ENCODE measurements around the gene RBM33. TPM values are rescaled to one million over a fixed set of nuclear protein-coding genes. Genes with fewer than 3 reads are reported as not detected.

RBM33 gene
- total and polyA plus RNA-seq, 2 of the 13 experiments (the other 11 are each of a cell fraction or from before 2014, with no cell fraction given): 12.4 to 28.9 TPM

DNA sequence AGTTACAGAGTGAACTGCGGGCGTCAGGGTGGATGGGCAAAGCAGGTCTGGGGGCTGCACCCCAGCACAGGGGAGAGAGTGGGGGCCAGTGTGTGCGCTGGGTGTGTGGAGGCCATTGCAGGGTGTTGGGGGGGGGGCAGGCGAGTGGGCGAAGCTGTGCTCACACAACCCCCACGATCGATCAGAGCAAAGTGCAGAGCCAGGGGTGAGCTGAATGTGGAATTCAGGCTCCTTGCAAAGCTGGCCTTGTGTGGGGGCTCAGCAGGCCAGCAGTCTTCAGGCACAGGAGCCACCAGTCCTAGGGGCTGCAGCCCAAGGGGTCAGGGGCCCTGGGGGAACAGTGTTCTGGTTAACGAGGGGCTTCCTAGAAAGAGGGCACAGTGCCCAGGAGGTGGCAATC is 168.7 kb downstream of the RBM33 start (continued):
- TF ChIP-seq, protein P1, sequence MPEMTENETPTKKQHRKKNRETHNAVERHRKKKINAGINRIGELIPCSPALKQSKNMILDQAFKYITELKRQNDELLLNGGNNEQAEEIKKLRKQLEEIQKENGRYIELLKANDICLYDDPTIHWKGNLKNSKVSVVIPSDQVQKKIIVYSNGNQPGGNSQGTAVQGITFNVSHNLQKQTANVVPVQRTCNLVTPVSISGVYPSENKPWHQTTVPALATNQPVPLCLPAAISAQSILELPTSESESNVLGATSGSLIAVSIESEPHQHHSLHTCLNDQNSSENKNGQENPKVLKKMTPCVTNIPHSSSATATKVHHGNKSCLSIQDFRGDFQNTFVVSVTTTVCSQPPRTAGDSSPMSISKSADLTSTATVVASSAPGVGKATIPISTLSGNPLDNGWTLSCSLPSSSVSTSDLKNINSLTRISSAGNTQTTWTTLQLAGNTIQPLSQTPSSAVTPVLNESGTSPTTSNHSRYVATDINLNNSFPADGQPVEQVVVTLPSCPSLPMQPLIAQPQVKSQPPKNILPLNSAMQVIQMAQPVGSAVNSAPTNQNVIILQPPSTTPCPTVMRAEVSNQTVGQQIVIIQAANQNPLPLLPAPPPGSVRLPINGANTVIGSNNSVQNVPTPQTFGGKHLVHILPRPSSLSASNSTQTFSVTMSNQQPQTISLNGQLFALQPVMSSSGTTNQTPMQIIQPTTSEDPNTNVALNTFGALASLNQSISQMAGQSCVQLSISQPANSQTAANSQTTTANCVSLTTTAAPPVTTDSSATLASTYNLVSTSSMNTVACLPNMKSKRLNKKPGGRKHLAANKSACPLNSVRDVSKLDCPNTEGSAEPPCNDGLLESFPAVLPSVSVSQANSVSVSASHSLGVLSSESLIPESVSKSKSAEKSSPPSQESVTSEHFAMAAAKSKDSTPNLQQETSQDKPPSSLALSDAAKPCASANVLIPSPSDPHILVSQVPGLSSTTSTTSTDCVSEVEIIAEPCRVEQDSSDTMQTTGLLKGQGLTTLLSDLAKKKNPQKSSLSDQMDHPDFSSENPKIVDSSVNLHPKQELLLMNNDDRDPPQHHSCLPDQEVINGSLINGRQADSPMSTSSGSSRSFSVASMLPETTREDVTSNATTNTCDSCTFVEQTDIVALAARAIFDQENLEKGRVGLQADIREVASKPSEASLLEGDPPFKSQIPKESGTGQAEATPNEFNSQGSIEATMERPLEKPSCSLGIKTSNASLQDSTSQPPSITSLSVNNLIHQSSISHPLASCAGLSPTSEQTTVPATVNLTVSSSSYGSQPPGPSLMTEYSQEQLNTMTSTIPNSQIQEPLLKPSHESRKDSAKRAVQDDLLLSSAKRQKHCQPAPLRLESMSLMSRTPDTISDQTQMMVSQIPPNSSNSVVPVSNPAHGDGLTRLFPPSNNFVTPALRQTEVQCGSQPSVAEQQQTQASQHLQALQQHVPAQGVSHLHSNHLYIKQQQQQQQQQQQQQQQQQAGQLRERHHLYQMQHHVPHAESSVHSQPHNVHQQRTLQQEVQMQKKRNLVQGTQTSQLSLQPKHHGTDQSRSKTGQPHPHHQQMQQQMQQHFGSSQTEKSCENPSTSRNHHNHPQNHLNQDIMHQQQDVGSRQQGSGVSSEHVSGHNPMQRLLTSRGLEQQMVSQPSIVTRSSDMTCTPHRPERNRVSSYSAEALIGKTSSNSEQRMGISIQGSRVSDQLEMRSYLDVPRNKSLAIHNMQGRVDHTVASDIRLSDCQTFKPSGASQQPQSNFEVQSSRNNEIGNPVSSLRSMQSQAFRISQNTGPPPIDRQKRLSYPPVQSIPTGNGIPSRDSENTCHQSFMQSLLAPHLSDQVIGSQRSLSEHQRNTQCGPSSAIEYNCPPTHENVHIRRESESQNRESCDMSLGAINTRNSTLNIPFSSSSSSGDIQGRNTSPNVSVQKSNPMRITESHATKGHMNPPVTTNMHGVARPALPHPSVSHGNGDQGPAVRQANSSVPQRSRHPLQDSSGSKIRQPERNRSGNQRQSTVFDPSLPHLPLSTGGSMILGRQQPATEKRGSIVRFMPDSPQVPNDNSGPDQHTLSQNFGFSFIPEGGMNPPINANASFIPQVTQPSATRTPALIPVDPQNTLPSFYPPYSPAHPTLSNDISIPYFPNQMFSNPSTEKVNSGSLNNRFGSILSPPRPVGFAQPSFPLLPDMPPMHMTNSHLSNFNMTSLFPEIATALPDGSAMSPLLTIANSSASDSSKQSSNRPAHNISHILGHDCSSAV (CRISPR knock-in tag; IDR thresholded peaks at IDR 0.05; ENCODE audit: borderline replicate concordance): no peak
- TF ChIP-seq SRSF9 (IDR thresholded peaks at IDR 0.05; ENCODE audit: borderline replicate concordance, insufficient read depth, low read depth, low read length, poor library complexity, severe bottlenecking) (no peak), ZNF34 (CRISPR knock-in tag; IDR thresholded peaks at IDR 0.05; ENCODE audit: borderline replicate concordance) (no peak), ZNF414 (CRISPR knock-in tag; IDR thresholded peaks at IDR 0.05) (0 out of 2 replicates have a peak, but pooled peaks have one; percentile 44), HNF4G (IDR thresholded peaks at IDR 0.05; ENCODE audit: borderline replicate concordance, low read depth, low read length) (peak; percentile 73), HNF4G (CRISPR knock-in tag; IDR thresholded peaks at IDR 0.05; ENCODE audit: borderline replicate concordance, low read depth) (peak; percentile 68; the same call in 1 of the 2 replicates), FOXO1 (CRISPR knock-in tag; IDR thresholded peaks at IDR 0.05) (peak; percentile 30; the same call in 1 of the 2 replicates), ZNF510 (CRISPR knock-in tag; IDR thresholded peaks at IDR 0.05; ENCODE audit: low read depth) (no peak)
- TF ChIP-seq, protein P2, sequence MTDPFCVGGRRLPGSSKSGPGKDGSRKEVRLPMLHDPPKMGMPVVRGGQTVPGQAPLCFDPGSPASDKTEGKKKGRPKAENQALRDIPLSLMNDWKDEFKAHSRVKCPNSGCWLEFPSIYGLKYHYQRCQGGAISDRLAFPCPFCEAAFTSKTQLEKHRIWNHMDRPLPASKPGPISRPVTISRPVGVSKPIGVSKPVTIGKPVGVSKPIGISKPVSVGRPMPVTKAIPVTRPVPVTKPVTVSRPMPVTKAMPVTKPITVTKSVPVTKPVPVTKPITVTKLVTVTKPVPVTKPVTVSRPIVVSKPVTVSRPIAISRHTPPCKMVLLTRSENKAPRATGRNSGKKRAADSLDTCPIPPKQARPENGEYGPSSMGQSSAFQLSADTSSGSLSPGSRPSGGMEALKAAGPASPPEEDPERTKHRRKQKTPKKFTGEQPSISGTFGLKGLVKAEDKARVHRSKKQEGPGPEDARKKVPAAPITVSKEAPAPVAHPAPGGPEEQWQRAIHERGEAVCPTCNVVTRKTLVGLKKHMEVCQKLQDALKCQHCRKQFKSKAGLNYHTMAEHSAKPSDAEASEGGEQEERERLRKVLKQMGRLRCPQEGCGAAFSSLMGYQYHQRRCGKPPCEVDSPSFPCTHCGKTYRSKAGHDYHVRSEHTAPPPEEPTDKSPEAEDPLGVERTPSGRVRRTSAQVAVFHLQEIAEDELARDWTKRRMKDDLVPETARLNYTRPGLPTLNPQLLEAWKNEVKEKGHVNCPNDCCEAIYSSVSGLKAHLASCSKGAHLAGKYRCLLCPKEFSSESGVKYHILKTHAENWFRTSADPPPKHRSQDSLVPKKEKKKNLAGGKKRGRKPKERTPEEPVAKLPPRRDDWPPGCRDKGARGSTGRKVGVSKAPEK (CRISPR knock-in tag; IDR thresholded peaks at IDR 0.05; ENCODE audit: borderline replicate concordance): peak; percentile 95
- TF ChIP-seq, protein P3, sequence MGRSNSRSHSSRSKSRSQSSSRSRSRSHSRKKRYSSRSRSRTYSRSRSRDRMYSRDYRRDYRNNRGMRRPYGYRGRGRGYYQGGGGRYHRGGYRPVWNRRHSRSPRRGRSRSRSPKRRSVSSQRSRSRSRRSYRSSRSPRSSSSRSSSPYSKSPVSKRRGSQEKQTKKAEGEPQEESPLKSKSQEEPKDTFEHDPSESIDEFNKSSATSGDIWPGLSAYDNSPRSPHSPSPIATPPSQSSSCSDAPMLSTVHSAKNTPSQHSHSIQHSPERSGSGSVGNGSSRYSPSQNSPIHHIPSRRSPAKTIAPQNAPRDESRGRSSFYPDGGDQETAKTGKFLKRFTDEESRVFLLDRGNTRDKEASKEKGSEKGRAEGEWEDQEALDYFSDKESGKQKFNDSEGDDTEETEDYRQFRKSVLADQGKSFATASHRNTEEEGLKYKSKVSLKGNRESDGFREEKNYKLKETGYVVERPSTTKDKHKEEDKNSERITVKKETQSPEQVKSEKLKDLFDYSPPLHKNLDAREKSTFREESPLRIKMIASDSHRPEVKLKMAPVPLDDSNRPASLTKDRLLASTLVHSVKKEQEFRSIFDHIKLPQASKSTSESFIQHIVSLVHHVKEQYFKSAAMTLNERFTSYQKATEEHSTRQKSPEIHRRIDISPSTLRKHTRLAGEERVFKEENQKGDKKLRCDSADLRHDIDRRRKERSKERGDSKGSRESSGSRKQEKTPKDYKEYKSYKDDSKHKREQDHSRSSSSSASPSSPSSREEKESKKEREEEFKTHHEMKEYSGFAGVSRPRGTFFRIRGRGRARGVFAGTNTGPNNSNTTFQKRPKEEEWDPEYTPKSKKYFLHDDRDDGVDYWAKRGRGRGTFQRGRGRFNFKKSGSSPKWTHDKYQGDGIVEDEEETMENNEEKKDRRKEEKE (IDR thresholded peaks at IDR 0.05): no peak
- TF ChIP-seq, protein P4, sequence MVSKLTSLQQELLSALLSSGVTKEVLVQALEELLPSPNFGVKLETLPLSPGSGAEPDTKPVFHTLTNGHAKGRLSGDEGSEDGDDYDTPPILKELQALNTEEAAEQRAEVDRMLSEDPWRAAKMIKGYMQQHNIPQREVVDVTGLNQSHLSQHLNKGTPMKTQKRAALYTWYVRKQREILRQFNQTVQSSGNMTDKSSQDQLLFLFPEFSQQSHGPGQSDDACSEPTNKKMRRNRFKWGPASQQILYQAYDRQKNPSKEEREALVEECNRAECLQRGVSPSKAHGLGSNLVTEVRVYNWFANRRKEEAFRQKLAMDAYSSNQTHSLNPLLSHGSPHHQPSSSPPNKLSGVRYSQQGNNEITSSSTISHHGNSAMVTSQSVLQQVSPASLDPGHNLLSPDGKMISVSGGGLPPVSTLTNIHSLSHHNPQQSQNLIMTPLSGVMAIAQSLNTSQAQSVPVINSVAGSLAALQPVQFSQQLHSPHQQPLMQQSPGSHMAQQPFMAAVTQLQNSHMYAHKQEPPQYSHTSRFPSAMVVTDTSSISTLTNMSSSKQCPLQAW (CRISPR knock-in tag; IDR thresholded peaks at IDR 0.05): no peak
